Sigmoid colon (tissue), 7 donors: ENCODE measurements around the gene VAMP3. TPM values are rescaled to one million over a fixed set of nuclear protein-coding genes. Genes with fewer than 3 reads are reported as not detected.

Experiments used
- DNase-seq: peaks from one replicate; pipeline ENCODE4 v3.0.0-alpha.2; 2019
- H3K27ac ChIP-seq, 4 donors: fragments of 200-600 bp; sonication (generic); one replicate each; pipeline ENCODE4 v1.5.1; 2016 to 2019; ENCODE audit warnings: mild to moderate bottlenecking in 1 of 4
- H3K27me3 ChIP-seq, 3 donors: fragments of 200-600 bp; sonication (generic); one replicate each; pipeline ENCODE4 v1.5.1; 2019; ENCODE audit warnings: mild to moderate bottlenecking in 1 of 3
- H3K36me3 ChIP-seq, 4 donors: fragments of 200-600 bp; sonication (generic); one replicate each; pipeline ENCODE4 v1.5.1; 2016 to 2019
- H3K4me1 ChIP-seq, 4 donors: fragments of 200-600 bp; sonication (generic); one replicate each; pipeline ENCODE4 v1.5.1; 2017 to 2019
- H3K4me3 ChIP-seq, 4 donors: fragments of 200-600 bp; sonication (generic); one replicate each; pipeline ENCODE4 v1.5.1; 2017 to 2019; ENCODE audit warnings: mild to moderate bottlenecking in 2 of 4, moderate library complexity in 1 of 4
- H3K9me3 ChIP-seq, 4 donors: fragments of 200-600 bp in 3 of 4; sonication (generic) in 3 of 4; one replicate each; pipeline versions ENCODE4 v1.5.1 to v1.6.1; 2013 to 2019
- CTCF ChIP-seq, 4 experiments: fragments of 450-650 bp in 3 of 4; fragments of 200-600 bp in 1 of 4; IDR thresholded peaks; one replicate each; pipeline ENCODE4 v1.5.1; 2016 to 2019; ENCODE audit warnings: antibody characterized with exemption in 4 of 4, mild to moderate bottlenecking in 3 of 4, moderate library complexity in 2 of 4
- EP300 ChIP-seq, 4 donors: sonication (generic); formaldehyde crosslinking; IDR thresholded peaks; one replicate each; pipeline ENCODE4 v1.6.1; 2017; ENCODE audit warnings: antibody characterized with exemption in 4 of 4
- POLR2A ChIP-seq, 2 donors: fragments of 450-650 bp; IDR thresholded peaks; one replicate each; pipeline ENCODE4 v1.6.1; 2016; ENCODE audit warnings: antibody characterized with exemption in 2 of 2, mild to moderate bottlenecking in 2 of 2, moderate library complexity in 2 of 2
- POLR2AphosphoS5 ChIP-seq, 4 donors: sonication (generic); formaldehyde crosslinking; IDR thresholded peaks; one replicate each; pipeline ENCODE4 v1.6.1; 2017; ENCODE audit warnings: antibody characterized with exemption in 4 of 4
- WGBS, 2 donors: extraction: QIAGEN DNeasy Blood & Tissue Kit; methylation state at CpG; one replicate each; pipeline ENCODE4 v1.1.7; 2013; 5-methylcytosine and 5-hydroxymethylcytosine counted together
- intact Hi-C: fragments of 100-400 bp; cut with DNase I; formaldehyde crosslinking; loops from one replicate; pipeline ENCODE4 v1.15.1; 2023
- polyA plus RNA-seq, 3 donors: library from polyadenylated mRNA; stranded (reverse); fragments of 200-250 nt; gene quantifications; one replicate each; pipeline ENCODE4 v1.2.3, GENCODE V29; 2013
- total RNA-seq, 4 donors: library from RNA; depleted of rRNA; stranded (reverse); fragments of >200 nt; gene quantifications; one replicate each; pipeline ENCODE4 v1.1.0, GENCODE V29; 2016
- donor health status: healthy with polysubstance abuse.
- donor health status: Bipolar disorder and iron deficiency.
- donor health status: healthy.

Gene VAMP3
- total and polyA plus RNA-seq, 7 donors = 55.3 to 2,991 (median 113) TPM

- no peak for DNase-seq
- Histone ChIP-seq H3K4me3 (no peak overlapping the region), H3K4me1 (peaks cover 0 to 25% (median 3%) of the 10 kb centered on the region in 4 donors), H3K27me3 (no peaks in the 10 kb centered on the region), H3K36me3 (no peaks in the 10 kb centered on the region), H3K9me3 (no peaks in the 10 kb centered on the region), H3K27ac (no peak overlapping the region)
- WGBS, 2 donors = 92 to 94% methylated on average over 11 of the region's 11 CpGs
- intact Hi-C loops = loop anchor here (5.0 kb wide), 1 partner anchor 151 kb away; no protein-coding TSS in a partner anchor
- TF ChIP-seq POLR2AphosphoS5 (IDR thresholded peaks at IDR 0.05) = no peak
- TF ChIP-seq EP300 (IDR thresholded peaks at IDR 0.05) = no peak
- no peak for TF ChIP-seq CTCF (IDR thresholded peaks at IDR 0.05)
- no peak for TF ChIP-seq POLR2A (IDR thresholded peaks at IDR 0.05)
These were observed 19.9 kb upstream of the VAMP3 start for GRCh38 chr1:7751174-7751573.

GRCh38 chr1:7752512-7753417, 18.3 kb upstream of the VAMP3 start:
- Histone ChIP-seq H3K4me3 (peak overlapping the region; percentile 2 to 40 (median 37)), H3K36me3 (no peaks in the 10 kb centered on the region), H3K9me3 (no peaks in the 10 kb centered on the region), H3K4me1 (peaks cover 0 to 25% (median 3%) of the 10 kb centered on the region in 4 donors), H3K27ac (peak overlapping the region in 3 of 4 donors; percentile 6 to 49 (median 17)), H3K27me3 (no peaks in the 10 kb centered on the region)
- WGBS, 2 donors = 34% methylated on average over 18 of the region's 18 CpGs
- peak; percentile 63 to 80 (median 76) for TF ChIP-seq CTCF (IDR thresholded peaks at IDR 0.05)
- no peak for TF ChIP-seq POLR2AphosphoS5 (IDR thresholded peaks at IDR 0.05)
- intact Hi-C loops = loop anchor here (1.0 to 5.0 kb wide), 3 partner anchors 48 to 150 kb away; no protein-coding TSS in a partner anchor
- peak; percentile 77 for DNase-seq

GRCh38 chr1:7753641-7754040, 17.5 kb upstream of the VAMP3 start:
- H3K27ac ChIP-seq = no peak overlapping the region

GRCh38 chr1:7754234-7754633, 16.9 kb upstream of the VAMP3 start:
- Histone ChIP-seq H3K9me3 (no peaks in the 10 kb centered on the region), H3K4me1 (peaks cover 0 to 25% (median 3%) of the 10 kb centered on the region in 4 donors), H3K4me3 (no peak overlapping the region), H3K27me3 (no peaks in the 10 kb centered on the region), H3K36me3 (no peaks in the 10 kb centered on the region), H3K27ac (no peak overlapping the region)
- no peak for TF ChIP-seq POLR2AphosphoS5 (IDR thresholded peaks at IDR 0.05)
- WGBS, 2 donors = 45 to 52% methylated on average over 3 of the region's 3 CpGs
- DNase-seq = no peak
- intact Hi-C loops = loop anchor here (5.0 kb wide), 1 partner anchor 148 kb away; no protein-coding TSS in a partner anchor

More at GRCh38 chr1:7753641-7754040, 17.5 kb upstream of the VAMP3 start:
- Histone ChIP-seq H3K9me3 (no peaks in the 10 kb centered on the region), H3K36me3 (no peaks in the 10 kb centered on the region), H3K4me3 (no peak overlapping the region), H3K27me3 (no peaks in the 10 kb centered on the region), H3K4me1 (peaks cover 0 to 25% (median 3%) of the 10 kb centered on the region in 4 donors)
- intact Hi-C loops = loop anchor here (5.0 kb wide), 1 partner anchor 149 kb away; no protein-coding TSS in a partner anchor
- WGBS, 2 donors = 61 to 76% methylated on average over 3 of the region's 3 CpGs
- TF ChIP-seq POLR2A (IDR thresholded peaks at IDR 0.05) = no peak
- no peak for TF ChIP-seq EP300 (IDR thresholded peaks at IDR 0.05)
- TF ChIP-seq POLR2AphosphoS5 (IDR thresholded peaks at IDR 0.05) = no peak
- no peak for TF ChIP-seq CTCF (IDR thresholded peaks at IDR 0.05)
- DNase-seq = no peak

- no peak for TF ChIP-seq POLR2AphosphoS5 (IDR thresholded peaks at IDR 0.05)
- no peak for TF ChIP-seq CTCF (IDR thresholded peaks at IDR 0.05)
- TF ChIP-seq POLR2A (IDR thresholded peaks at IDR 0.05) = no peak
- H3K4me3 ChIP-seq = no peak overlapping the region
- no peaks in the 10 kb centered on the region for H3K9me3 ChIP-seq
- no peaks in the 10 kb centered on the region for H3K27me3 ChIP-seq
- DNase-seq = no peak
- H3K27ac ChIP-seq = no peak overlapping the region
- H3K4me1 ChIP-seq = peaks cover 0 to 25% (median 3%) of the 10 kb centered on the region in 4 donors
- WGBS, 2 donors = 46 to 94% methylated on average over 1 of the region's 1 CpG
- intact Hi-C loops = no loop called here
- no peaks in the 10 kb centered on the region for H3K36me3 ChIP-seq
These were observed 15.6 kb upstream of the VAMP3 start for GRCh38 chr1:7755448-7755847.
